ENCODE measurements around the gene IQCN.

DNA sequence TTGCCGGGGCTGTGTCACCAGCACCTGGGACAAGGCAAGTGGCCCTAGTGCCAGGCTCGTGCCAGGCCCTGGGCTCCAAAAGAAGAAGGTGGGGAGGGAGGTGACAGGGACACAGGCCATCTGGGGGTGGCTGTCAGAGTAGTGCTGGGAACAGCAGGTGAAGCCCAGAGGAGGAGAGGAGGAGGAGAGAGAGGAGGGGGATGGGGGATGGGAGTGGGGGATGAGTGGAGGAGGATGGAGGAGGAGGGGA, 29.9 kb upstream of the IQCN start:
- no peak for TF ChIP-seq EZH2 (IDR thresholded peaks at IDR 0.05; ENCODE audit: borderline replicate concordance, low read depth, low read length, severe bottlenecking)
- TF ChIP-seq, protein P1, sequence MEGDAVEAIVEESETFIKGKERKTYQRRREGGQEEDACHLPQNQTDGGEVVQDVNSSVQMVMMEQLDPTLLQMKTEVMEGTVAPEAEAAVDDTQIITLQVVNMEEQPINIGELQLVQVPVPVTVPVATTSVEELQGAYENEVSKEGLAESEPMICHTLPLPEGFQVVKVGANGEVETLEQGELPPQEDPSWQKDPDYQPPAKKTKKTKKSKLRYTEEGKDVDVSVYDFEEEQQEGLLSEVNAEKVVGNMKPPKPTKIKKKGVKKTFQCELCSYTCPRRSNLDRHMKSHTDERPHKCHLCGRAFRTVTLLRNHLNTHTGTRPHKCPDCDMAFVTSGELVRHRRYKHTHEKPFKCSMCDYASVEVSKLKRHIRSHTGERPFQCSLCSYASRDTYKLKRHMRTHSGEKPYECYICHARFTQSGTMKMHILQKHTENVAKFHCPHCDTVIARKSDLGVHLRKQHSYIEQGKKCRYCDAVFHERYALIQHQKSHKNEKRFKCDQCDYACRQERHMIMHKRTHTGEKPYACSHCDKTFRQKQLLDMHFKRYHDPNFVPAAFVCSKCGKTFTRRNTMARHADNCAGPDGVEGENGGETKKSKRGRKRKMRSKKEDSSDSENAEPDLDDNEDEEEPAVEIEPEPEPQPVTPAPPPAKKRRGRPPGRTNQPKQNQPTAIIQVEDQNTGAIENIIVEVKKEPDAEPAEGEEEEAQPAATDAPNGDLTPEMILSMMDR (IDR thresholded peaks at IDR 0.05; ENCODE audit: borderline replicate concordance, extremely low read depth, low read length, poor library complexity, severe bottlenecking): no peak

Data from DND-41 (cell line).